Neural crest cell (in vitro differentiated cells): ENCODE results near the gene OR10A3. TPM values are rescaled to one million over a fixed set of nuclear protein-coding genes. Genes with fewer than 3 reads are reported as not detected.

Source experiments
- DNase-seq: peaks from one replicate; pipeline ENCODE4 v3.0.0; 2021; ENCODE audit warnings: low read depth, mixed read lengths, low spot score
- H3K27ac Mint-ChIP-seq: one replicate; pipeline ENCODE4 v1.8.0; 2021; ENCODE audit warnings: mild to moderate bottlenecking, mixed read lengths; ENCODE audit not compliant: unreplicated experiment
- H3K27me3 Mint-ChIP-seq: 2 replicates; pipeline ENCODE4 v1.8.0; 2021; ENCODE audit warnings: low read depth, mild to moderate bottlenecking, mixed read lengths
- H3K36me3 Mint-ChIP-seq: 2 replicates; pipeline ENCODE4 v1.8.0; 2021; ENCODE audit warnings: low read depth, mild to moderate bottlenecking, mixed read lengths
- H3K4me1 Mint-ChIP-seq: 2 replicates; pipeline ENCODE4 v1.8.0; 2021; ENCODE audit warnings: mixed read lengths
- H3K4me3 Mint-ChIP-seq: one replicate; pipeline ENCODE4 v1.8.0; 2021; ENCODE audit warnings: mild to moderate bottlenecking, mixed read lengths
- H3K9me3 Mint-ChIP-seq: 2 replicates; pipeline ENCODE4 v1.8.0; 2021; ENCODE audit warnings: mixed read lengths
- CTCF ChIP-seq: fragments of 200-600 bp; sonication (generic); conservative IDR thresholded peaks from 2 replicates; pipeline ENCODE4 v1.5.0; 2021; ENCODE audit warnings: antibody characterized with exemption, mild to moderate bottlenecking
- total RNA-seq: library from RNA; stranded (reverse); gene quantifications from 2 replicates; pipeline ENCODE4 v1.2.1, GENCODE V29; 2021

OR10A3 gene
- total RNA-seq, 1 donor from 2014 or later, result not detected

- TF ChIP-seq CTCF, result no peak
- Mint-ChIP-seq H3K4me1 (peaks cover 4% of the 10 kb centered on the region), H3K9me3 (no peaks in the 10 kb centered on the region), H3K36me3 (no peaks in the 10 kb centered on the region), H3K4me3 (no peak overlapping the region), H3K27ac (no peak overlapping the region), H3K27me3 (peaks cover 9% of the 10 kb centered on the region)
- DNase-seq, result no peak
Measured at GRCh38 chr11:7981619-7982157, 40.2 kb upstream of the OR10A3 start.

GRCh38 chr11:7977232-7977917 is 35.9 kb upstream of the OR10A3 start:
- no peak for DNase-seq
- TF ChIP-seq CTCF, result no peak
- Mint-ChIP-seq H3K27me3 (peaks cover 3% of the 10 kb centered on the region), H3K27ac (no peak overlapping the region), H3K4me1 (no peaks in the 10 kb centered on the region), H3K4me3 (no peak overlapping the region), H3K9me3 (no peaks in the 10 kb centered on the region), H3K36me3 (no peaks in the 10 kb centered on the region)

GRCh38 chr11:7974668-7975067 is 33.2 kb upstream of the OR10A3 start:
- DNase-seq, result no peak
- Mint-ChIP-seq H3K9me3 (no peaks in the 10 kb centered on the region), H3K27me3 (peaks cover 3% of the 10 kb centered on the region), H3K4me3 (no peak overlapping the region), H3K36me3 (no peaks in the 10 kb centered on the region), H3K27ac (no peak overlapping the region), H3K4me1 (no peaks in the 10 kb centered on the region)
- no peak for TF ChIP-seq CTCF

GRCh38 chr11:7973011-7973410 is 31.5 kb upstream of the OR10A3 start:
- Mint-ChIP-seq H3K9me3 (no peaks in the 10 kb centered on the region), H3K27me3 (peaks cover 3% of the 10 kb centered on the region), H3K27ac (no peak overlapping the region), H3K4me1 (no peaks in the 10 kb centered on the region), H3K4me3 (no peak overlapping the region), H3K36me3 (no peaks in the 10 kb centered on the region)
- no peak for TF ChIP-seq CTCF
- DNase-seq, result no peak

- Mint-ChIP-seq H3K4me1 (no peaks in the 10 kb centered on the region), H3K27me3 (peaks cover 12% of the 10 kb centered on the region), H3K4me3 (no peak overlapping the region), H3K36me3 (no peaks in the 10 kb centered on the region), H3K9me3 (no peaks in the 10 kb centered on the region), H3K27ac (no peak overlapping the region)
- TF ChIP-seq CTCF, result no peak
- no peak for DNase-seq
Measured at GRCh38 chr11:7971846-7972245, 30.3 kb upstream of the OR10A3 start.
